A549 treated with GW870086 at 1 μM for 4 hours (cell line): ENCODE results near the gene MRPL53. TPM values are rescaled to one million over a fixed set of nuclear protein-coding genes. Genes with fewer than 3 reads are reported as not detected.

Experiments
- total RNA-seq: library from RNA; stranded (reverse); fragments of 200-300 nt; extraction: Qiagen RNA extraction; gene quantifications from 5 replicates; pipeline ENCODE4 v1.2.3, GENCODE V29; 2022; ENCODE audit warnings: low read depth

Gene MRPL53
- 112 to 151 TPM (median 135 TPM) in 5 replicates for total RNA-seq

DNA sequence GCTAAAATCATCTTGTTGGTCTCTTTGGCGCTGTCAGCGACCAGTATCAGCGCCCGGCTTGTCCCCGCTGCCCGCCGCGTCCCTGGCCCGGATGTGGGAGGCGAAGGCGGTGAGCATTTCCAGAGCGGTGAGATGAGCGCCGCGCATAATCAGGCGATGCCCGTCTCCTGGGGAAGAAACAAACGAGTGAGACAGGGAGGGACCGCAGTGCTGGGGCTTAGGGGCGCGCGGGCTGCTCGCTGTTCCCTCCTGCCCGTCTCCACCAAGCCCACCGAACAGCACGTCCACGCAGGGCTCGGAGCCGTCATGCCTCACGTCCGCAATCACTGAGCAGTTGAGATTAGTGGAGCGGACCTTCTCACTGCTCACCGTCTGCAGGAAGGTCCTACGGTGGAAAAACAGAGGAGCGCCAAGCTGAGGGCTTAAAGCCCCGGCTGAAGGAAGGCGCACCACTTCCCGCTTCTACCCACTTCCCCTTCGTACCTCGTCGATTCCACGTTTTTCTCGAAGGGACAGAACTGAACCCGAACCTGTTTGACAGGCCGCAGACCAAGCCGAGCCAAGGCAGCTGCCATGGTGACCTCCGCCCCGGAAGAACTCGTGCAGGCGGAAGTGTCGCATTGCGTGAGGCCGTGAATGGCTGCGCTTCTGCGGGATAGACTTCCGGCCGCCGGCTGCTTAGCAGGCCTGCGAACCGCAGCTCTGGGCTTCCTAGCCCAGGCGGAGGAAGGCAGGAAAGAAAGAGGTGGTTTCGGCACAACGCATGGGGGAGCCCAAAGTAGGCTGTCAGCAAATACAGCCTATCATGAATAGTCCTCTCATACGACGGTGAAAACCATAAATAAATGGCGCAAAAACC is at the start of gene MRPL53:
Gene MRPL53, minus strand, starts transcription at position 595 of the 859 bp plus-strand sequence. Its CDS starts 20 bp downstream, at position 575.

DNA sequence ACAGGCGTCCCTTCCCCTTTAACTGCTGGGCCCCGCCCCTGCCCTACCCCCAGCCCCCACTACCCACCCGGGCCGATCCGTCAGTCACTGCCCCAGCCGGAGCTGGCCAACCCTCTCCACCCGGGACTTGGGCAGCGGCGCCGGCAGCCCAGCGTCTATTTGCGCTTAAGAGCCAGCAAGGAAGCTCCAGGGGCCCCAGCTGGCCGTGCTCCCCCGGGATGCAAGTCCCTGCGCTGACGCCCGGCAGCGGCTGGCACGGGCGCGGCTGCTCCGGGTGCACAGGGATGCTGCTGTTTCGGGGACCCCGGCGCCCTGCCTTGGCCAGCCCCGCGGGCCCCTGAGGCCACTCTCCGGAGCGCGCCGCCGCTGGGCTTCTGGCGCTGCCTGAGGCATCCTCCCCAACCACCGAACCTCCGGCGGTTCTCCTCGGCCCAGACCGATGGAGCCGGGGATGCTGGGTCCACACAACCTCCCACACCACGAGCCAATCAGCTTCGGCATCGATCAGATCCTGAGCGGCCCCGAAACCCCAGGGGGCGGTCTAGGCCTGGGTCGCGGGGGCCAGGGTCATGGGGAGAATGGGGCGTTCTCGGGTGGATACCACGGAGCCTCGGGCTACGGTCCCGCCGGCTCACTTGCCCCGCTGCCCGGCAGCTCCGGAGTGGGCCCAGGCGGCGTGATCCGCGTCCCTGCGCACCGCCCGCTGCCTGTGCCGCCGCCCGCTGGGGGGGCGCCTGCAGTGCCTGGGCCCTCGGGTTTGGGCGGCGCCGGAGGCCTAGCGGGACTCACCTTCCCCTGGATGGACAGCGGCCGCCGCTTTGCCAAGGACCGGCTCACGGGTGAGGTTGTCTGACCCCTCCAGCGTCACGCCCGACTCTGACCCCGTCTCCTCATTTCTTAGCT is 42.1 kb upstream of the MRPL53 start, which contains the start of gene TLX2:
Gene TLX2, plus strand, starts transcription at position 83 of the 903 bp plus-strand sequence. Its CDS starts 357 bp downstream, at position 440.

DNA sequence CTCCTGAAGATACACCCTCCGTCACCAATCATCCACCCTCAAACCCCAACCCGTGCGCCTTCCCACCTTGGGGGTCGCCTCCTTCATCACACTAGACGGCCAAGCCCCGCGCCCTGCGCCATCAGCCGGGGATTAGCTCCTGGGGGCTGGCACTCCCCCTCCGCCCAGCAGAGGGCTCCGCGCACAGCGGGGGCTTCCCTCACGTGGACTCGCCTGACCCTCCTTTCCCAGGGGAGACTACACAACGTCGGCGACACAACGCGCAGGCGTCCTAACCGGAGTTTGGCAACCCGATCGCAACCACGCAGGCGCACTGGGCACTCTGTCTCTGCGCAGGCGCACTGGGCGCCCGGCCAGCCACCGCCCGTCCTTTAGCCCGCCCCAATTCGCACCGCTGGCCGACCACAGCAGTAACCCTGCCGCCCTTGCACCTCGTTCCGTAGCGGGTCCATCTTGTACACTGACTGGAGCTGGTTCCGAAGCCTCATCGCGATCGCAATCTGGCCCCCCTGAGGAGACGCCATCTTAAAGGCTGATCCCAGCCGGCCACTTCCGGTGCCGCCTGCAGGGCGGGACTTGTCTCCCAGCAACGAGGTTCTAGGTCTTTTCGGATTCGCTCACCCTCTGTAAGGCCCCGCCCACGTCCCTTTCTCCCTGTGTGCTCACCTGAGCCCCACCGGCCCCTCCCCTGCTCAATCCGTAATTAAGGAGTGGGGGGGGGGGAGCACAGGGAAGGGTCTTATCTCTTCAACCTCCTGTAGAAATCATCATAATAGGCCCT is 34.9 kb upstream of the MRPL53 start, which contains the start of gene PCGF1:
Gene PCGF1, minus strand, starts transcription at position 551 of the 781 bp plus-strand sequence. Its CDS starts 27 bp downstream, at position 524.

DNA sequence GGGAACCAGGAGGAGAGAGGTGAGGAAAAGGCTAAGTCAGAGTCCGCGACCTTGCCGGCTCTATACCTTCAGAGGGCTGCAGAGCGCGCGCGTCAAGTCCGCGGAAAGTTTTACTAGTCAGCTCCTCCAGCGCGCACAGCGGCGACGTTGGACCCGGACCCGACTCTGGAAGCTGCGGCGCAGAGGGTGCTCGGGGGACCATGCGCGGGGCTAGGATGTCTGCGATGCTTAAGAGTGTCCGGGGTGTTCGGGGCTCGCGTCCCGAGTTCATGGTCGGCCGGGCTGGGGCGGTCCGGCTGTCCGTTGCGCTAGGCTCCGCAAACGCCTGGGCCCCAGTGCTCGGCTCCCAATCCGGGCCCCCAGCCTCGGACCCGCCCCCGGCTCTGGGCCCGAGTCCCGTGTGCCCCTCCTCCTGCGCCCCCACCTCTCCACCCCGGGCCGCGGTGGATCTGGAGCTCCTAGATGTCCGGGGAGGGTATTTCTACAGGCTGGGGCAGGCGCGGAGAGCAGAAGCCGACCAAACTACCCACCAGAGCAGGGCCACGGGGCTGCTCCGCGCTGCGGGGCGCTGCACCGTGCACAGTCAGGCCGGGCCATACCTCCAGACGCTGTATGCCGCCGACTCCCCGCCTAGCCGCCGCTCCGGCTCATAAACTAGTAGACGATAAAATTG is 26.9 kb upstream of the MRPL53 start, which contains the start of gene LBX2:
Gene LBX2, minus strand, starts transcription at position 337 of the 673 bp plus-strand sequence. Its CDS starts 66 bp downstream, at position 271.

DNA sequence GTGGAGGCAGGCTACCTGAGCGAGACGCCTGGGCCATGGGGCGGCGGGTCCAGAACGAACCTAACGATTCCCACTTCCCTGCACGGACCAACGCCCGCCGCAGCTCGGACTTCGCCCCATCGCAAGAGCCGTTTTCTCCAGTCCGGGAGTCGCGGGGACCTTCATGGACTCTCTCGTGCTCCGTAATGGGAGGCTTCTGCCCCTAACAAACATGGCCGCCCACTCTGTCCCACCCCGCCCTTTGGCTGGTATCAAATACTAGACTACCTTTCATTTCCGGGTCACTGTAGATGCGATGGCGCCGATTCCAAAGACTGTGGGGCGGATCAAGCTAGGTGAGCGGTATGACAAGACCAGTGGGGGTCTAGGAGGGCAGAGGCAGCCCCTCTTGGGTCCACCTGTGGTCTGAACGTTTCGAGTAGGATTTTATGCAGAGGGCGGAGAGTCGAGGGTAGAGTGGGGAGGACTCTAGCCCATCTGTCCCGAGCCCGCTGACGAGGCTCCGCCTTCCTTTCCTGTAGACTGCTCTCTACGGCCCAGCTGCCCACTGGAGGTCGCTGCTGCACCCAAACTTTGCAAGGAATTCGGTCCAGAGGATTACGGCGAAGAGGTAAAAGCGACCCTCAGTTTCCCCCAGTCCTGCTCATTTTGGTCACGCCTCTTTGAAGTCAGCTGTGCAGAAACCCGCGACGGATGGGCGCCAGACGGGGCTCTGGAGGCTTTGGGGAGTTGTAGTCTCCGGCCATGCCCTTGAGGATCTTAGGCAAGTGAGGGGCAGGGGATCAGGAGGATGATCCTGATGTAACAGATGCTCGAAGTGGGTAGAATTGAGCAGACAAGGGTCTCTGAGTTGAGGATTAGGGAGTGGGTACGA is 10.6 kb upstream of the MRPL53 start, which contains the start of the genes CCDC142 and TTC31:
Gene CCDC142, minus strand, starts transcription at position 198 of the 874 bp plus-strand sequence. Its CDS starts 161 bp downstream, at position 37.
Gene TTC31, plus strand, starts transcription at position 281 of the 874 bp plus-strand sequence. Its CDS starts 15 bp downstream, at position 296.

DNA sequence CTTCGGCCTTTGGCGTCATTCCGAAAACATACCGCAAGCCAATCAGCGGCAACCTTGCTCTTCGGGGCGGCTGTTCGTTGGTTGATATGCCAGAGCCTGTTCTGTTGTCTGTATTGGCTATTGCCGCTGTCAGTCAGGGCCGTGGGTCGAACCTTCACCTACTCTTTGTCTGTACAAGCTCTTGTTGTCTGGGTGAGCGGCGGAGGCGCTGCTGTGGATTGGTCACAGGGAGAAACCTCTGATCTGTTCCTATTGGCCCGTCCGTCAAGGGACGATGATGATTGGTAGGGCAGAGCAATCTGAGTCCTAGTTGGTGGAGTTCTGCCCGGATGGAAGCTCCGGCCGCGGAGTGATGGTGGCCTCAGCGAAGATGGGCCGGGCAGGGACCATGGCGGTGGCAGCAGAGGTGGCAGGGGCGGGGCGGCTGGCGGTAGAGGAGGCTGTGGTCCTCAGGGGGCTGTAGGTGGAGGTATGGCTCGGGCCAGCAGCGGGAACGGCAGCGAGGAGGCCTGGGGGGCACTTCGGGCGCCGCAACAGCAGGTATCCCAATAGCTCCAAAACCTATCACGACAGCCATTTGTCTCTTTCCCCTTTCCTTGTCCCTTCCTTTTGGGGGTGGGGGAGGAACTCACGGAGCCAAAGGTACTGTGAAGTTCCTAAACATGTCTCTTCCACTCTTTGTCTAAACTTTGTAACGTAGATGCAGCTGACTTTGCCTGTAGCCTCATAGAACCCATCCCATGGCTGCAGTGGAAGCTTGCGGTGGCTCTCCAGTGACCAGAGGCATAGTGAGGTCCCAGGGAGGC is 14.1 kb downstream of the MRPL53 start, which contains the start of gene WBP1:
Gene WBP1, plus strand, starts transcription at position 307 of the 806 bp plus-strand sequence. Its CDS starts 165 bp downstream, at position 472.

DNA sequence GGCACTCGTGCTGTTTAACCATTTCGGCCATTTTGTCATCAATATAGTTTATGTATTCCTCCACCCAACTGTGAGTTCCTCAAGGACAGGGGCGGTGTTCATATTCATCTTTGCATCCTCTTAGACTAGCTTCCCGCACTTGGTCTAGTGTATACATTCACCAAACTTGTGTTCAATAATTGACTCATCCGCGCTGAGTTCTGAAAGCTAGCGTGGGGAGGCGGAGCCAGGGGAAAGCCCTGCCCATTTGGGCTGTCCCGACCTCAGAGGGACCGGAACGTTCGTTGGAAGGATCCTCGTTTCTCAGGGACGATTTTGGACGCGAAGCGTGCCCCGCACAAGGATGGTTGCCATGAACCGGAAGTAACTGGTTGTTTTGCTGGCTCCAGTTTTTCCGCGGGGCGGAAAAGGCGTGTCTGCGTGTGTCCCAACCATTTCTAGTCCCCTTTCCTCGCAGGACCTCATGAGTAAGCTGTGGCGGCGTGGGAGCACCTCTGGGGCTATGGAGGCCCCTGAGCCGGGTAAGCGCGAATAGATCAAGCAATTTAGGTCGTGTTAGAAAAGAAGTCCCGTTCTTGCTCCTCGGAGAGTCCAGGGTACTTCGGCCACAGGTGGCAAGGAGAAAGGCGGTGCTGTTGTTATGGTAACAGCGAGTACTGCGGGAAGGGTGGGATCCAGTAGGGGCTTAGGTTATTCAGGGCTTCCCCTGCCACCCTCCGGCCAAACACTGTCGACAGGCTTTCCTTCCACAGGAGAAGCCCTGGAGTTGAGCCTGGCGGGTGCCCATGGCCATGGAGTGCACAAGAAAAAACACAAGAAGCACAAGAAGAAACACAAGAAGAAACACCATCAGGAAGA is 17.6 kb downstream of the MRPL53 start, which contains the start of gene INO80B:
Gene INO80B, plus strand, starts transcription at position 434 of the 858 bp plus-strand sequence. Its CDS starts 30 bp downstream, at position 464.

DNA sequence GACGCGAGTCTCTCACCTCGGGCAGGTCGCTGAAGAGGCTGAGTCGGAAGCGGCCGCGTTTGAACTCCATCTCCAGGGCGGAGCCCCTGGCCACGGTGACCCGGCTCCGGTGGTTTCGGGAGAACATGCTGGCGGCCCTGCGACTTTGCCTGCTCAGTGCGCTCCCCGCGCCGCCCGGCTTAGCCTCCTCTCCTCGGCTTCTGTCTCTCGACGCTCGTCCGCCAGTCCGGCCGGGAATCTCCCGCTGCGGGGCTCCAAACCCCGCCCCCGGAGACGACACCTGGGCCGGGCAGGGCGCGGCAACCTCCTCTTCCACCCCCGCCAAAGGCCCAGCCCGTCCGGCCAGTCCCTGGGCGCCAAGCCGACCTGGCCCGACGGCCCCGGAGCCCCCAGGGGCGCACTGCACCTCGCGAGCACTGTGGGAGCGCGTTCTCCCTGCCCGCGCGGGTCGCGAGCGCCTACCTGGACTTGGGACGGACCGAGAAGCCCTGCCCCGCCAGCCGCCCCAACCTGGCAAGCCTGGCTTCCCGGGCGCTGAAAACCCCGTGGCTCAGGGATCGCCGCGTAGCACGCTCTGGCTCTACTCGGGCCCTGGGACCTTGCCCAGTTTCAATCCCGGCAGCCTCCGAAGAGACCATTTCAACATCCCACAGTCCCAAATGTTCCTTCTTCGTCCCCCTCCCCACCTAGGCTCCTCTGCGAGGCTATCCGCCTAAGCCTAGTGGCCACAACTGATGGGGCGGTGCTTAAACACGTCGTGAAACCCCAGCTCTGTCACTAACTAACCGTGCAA is 30.6 kb downstream of the MRPL53 start, which contains the start of gene RTKN:
Gene RTKN, minus strand, starts transcription at position 248 of the 793 bp plus-strand sequence. Its CDS starts 121 bp downstream, at position 127.

Other genes starting within 250 kb of the MRPL53 start
- 0.11 to 0.47 TPM (median 0.20 TPM) in 5 replicates for gene SLC4A5, start 129.3 kb downstream of the MRPL53 start, total RNA-seq
- gene DCTN1, start 92.4 kb downstream of the MRPL53 start, total RNA-seq: 107 to 153 TPM (median 145 TPM) in 5 replicates
- gene C2orf81, start 51.1 kb downstream of the MRPL53 start, total RNA-seq: 2.2 to 4.1 TPM (median 3.2 TPM) in 5 replicates
- gene WDR54, start 51.0 kb downstream of the MRPL53 start, total RNA-seq: 77.2 to 90.3 TPM (median 87.1 TPM) in 5 replicates
- 18.8 to 25.6 TPM (median 24.2 TPM) in 5 replicates for gene RTKN, start 30.7 kb downstream of the MRPL53 start, total RNA-seq
- 35.2 to 52.1 TPM (median 48.0 TPM) in 5 replicates for gene INO80B, start 17.6 kb downstream of the MRPL53 start, total RNA-seq
- gene WBP1, start 14.2 kb downstream of the MRPL53 start, total RNA-seq: 46.5 to 84.4 TPM (median 78.3 TPM) in 5 replicates
- gene MOGS, start 7.3 kb downstream of the MRPL53 start, total RNA-seq: 42.0 to 54.4 TPM (median 51.5 TPM) in 5 replicates
- gene CCDC142, start 10.3 kb upstream of the MRPL53 start, total RNA-seq: 11.7 to 14.4 TPM (median 13.1 TPM) in 5 replicates
- gene TTC31, start 10.4 kb upstream of the MRPL53 start, total RNA-seq: 13.3 to 18.3 TPM (median 16.5 TPM) in 5 replicates
- 1.8 to 4.3 TPM (median 3.0 TPM) in 5 replicates for gene LBX2, start 26.9 kb upstream of the MRPL53 start, total RNA-seq
- 29.9 to 37.9 TPM (median 34.5 TPM) in 5 replicates for gene PCGF1, start 35.0 kb upstream of the MRPL53 start, total RNA-seq
- 0.19 to 0.36 TPM (median 0.28 TPM) in 5 replicates for gene TLX2, start 41.8 kb upstream of the MRPL53 start, total RNA-seq
- gene DQX1, start 53.6 kb upstream of the MRPL53 start, total RNA-seq: 0.05 to 0.42 TPM (median 0.08 TPM) in 4 of 5 replicates, not detected in the other
- 191 to 256 TPM (median 237 TPM) in 5 replicates for gene AUP1, start 57.0 kb upstream of the MRPL53 start, total RNA-seq
- gene HTRA2, start 57.3 kb upstream of the MRPL53 start, total RNA-seq: 31.9 to 41.6 TPM (median 37.7 TPM) in 5 replicates
- gene LOXL3, start 81.3 kb upstream of the MRPL53 start, total RNA-seq: 0.21 to 0.64 TPM (median 0.37 TPM) in 5 replicates
- gene DOK1, start 82.0 kb upstream of the MRPL53 start, total RNA-seq: 3.6 to 5.5 TPM (median 4.1 TPM) in 5 replicates
- gene M1AP, start 175.7 kb upstream of the MRPL53 start, total RNA-seq: not detected in 5 replicates
- 8.1 to 12.2 TPM (median 10.4 TPM) in 5 replicates for gene SEMA4F, start 181.6 kb upstream of the MRPL53 start, total RNA-seq